IMR-90 (cell line): Measurements from ENCODE around the gene ARV1. TPM values are rescaled to one million over a fixed set of nuclear protein-coding genes. Genes with fewer than 3 reads are reported as not detected.
"Not testable (repeated sequence)": the region's sequence is repeated elsewhere in the genome, so short reads cannot be mapped to it uniquely, and the experiment has no call there.

Source experiments
- ATAC-seq: fragments of 200-7000 bp; cut with Tn5 transposase; 2 replicates; pipeline ENCODE4 v1.9.1; 2020; ENCODE audit warnings: low read depth, mild to moderate bottlenecking, moderate library complexity
- BruUV-seq: library from RNA; stranded (reverse); fragments of 400-500 nt; replicated peaks from 2 replicates; lab custom pipeline; 2021; lab: Mats Ljungman, UMichigan
- CTCF ChIA-PET: fragments of 300-600 bp; formaldehyde crosslinking; extraction: SDS; loops from one replicate; lab custom pipeline; 2021; ENCODE audit warnings: antibody characterized with exemption; lab: Yijun Ruan, JAX
- POLR2A ChIA-PET: fragments of 300-600 bp; sonication (Branson Sonifier 250); formaldehyde crosslinking; loops from one replicate; lab custom pipeline; 2022; ENCODE audit warnings: antibody characterized with exemption; ENCODE audit not compliant: unreplicated experiment; lab: Charles Lee
- DNase-seq: peaks from one replicate; pipeline ENCODE4 v3.0.0; 2013
- H2AFZ ChIP-seq: replicated peaks from 2 replicates; pipeline ENCODE3; 2013; ENCODE audit warnings: low read length, mild to moderate bottlenecking; ENCODE audit not compliant: poor library complexity
- H2AK5ac ChIP-seq: 2 replicates; pipeline ENCODE4 v1.6.1; 2013; ENCODE audit warnings: low read depth, low read length, inconsistent platforms
- H2AK9ac ChIP-seq: replicated peaks from 2 replicates; pipeline ENCODE3; 2013; ENCODE audit warnings: mild to moderate bottlenecking, low read depth, low read length, moderate library complexity; ENCODE audit not compliant: poor library complexity
- H2BK120ac ChIP-seq: 2 replicates; pipeline ENCODE4 v1.6.1; 2013; ENCODE audit warnings: low read depth, low read length, inconsistent platforms
- H2BK15ac ChIP-seq: 3 replicates; pipeline ENCODE4 v1.6.1; 2013; ENCODE audit warnings: low read depth, low read length, inconsistent platforms
- H2BK20ac ChIP-seq: 2 replicates; pipeline ENCODE4 v1.6.1; 2013; ENCODE audit warnings: low read depth, mild to moderate bottlenecking, inconsistent platforms, low read length, moderate library complexity
- H2BK5ac ChIP-seq: 2 replicates; pipeline ENCODE4 v1.6.1; 2013; ENCODE audit warnings: mild to moderate bottlenecking, low read depth, low read length, inconsistent platforms; ENCODE audit not compliant: poor library complexity, severe bottlenecking
- H3K14ac ChIP-seq: replicated peaks from 2 replicates; pipeline ENCODE4 v1.6.1; 2013; ENCODE audit warnings: low read depth, low read length, inconsistent platforms
- H3K18ac ChIP-seq: 2 replicates; pipeline ENCODE4 v1.6.1; 2013; ENCODE audit warnings: low read depth, low read length, control low read depth
- H3K23ac ChIP-seq: 2 replicates; pipeline ENCODE4 v1.6.1; 2013; ENCODE audit warnings: low read depth, low read length, inconsistent platforms
- H3K27ac ChIP-seq: 2 replicates; pipeline ENCODE4 v1.5.1; 2013; ENCODE audit warnings: mild to moderate bottlenecking, control low read depth, low read length; ENCODE audit not compliant: insufficient read depth
- H3K27me3 ChIP-seq: 2 replicates; pipeline ENCODE4 v1.6.1; 2013; ENCODE audit warnings: low read length; ENCODE audit not compliant: control insufficient read depth, insufficient read depth
- H3K36me3 ChIP-seq: 2 replicates; pipeline ENCODE4 v1.6.1; 2013; ENCODE audit warnings: low read length, mixed read lengths; ENCODE audit not compliant: control insufficient read depth, insufficient read depth
- H3K4ac ChIP-seq: 2 replicates; pipeline ENCODE4 v1.6.1; 2013; ENCODE audit warnings: low read depth, low read length, inconsistent platforms
- H3K4me1 ChIP-seq: 2 replicates; pipeline ENCODE4 v1.6.1; 2013; ENCODE audit warnings: low read length, mixed read lengths; ENCODE audit not compliant: control insufficient read depth, insufficient read depth
- H3K4me2 ChIP-seq: 2 replicates; pipeline ENCODE4 v1.6.1; 2013; ENCODE audit warnings: low read depth, mild to moderate bottlenecking, control low read depth, low read length, moderate library complexity
- H3K4me3 ChIP-seq: 2 replicates; pipeline ENCODE4 v1.5.1; 2013; ENCODE audit warnings: low read depth, mild to moderate bottlenecking, control low read depth, low read length, moderate library complexity; ENCODE audit not compliant: insufficient read depth
- H3K56ac ChIP-seq: 2 replicates; pipeline ENCODE4 v1.6.1; 2013; ENCODE audit warnings: low read length, inconsistent platforms; ENCODE audit not compliant: insufficient read depth; ENCODE audit errors: extremely low read depth
- H3K79me1 ChIP-seq, 2 experiments: 2 replicates each; pipeline ENCODE4 v1.6.1; 2013; ENCODE audit warnings: low read length in 2 of 2, inconsistent platforms in 1 of 2, low read depth in 1 of 2
- H3K9ac ChIP-seq: 2 replicates; pipeline ENCODE4 v1.6.1; 2013; ENCODE audit warnings: low read depth, low read length, control low read depth
- H3K9me1 ChIP-seq: 2 replicates; pipeline ENCODE4 v1.6.1; 2013; ENCODE audit warnings: low read length, inconsistent platforms; ENCODE audit not compliant: insufficient read depth
- H3K9me3 ChIP-seq: 2 replicates; pipeline ENCODE4 v1.6.1; 2013; ENCODE audit warnings: low read length; ENCODE audit not compliant: control insufficient read depth, insufficient read depth
- H4K20me1 ChIP-seq: 2 replicates; pipeline ENCODE4 v1.6.1; 2013; ENCODE audit warnings: low read length, inconsistent platforms; ENCODE audit not compliant: insufficient read depth
- H4K5ac ChIP-seq: 2 replicates; pipeline ENCODE4 v1.6.1; 2013; ENCODE audit warnings: mild to moderate bottlenecking, low read depth, low read length, control low read depth
- H4K8ac ChIP-seq, 2 experiments: 2 replicates each; pipeline ENCODE4 v1.6.1; 2013; ENCODE audit warnings: low read depth in 2 of 2, low read length in 2 of 2, control low read depth in 1 of 2, inconsistent platforms in 1 of 2
- H4K91ac ChIP-seq: 2 replicates; pipeline ENCODE4 v1.6.1; 2013; ENCODE audit warnings: low read depth, low read length, inconsistent platforms; ENCODE audit not compliant: insufficient read depth
- WGBS, 2 experiments: methylation state at CpG; one replicate each; pipeline versions ENCODE4 v1.1.5 to v1.1.7; 2013; ENCODE audit warnings: missing lambda C conversion rate in 2 of 2; ENCODE audit not compliant: insufficient read length in 1 of 2; ENCODE audit errors: extremely low coverage in 2 of 2; 5-methylcytosine and 5-hydroxymethylcytosine counted together
- dilution Hi-C: fragments of 300-500 bp; cut with HindIII; formaldehyde crosslinking; loops from one replicate; pipeline ENCODE4 v1.14.3; 2018; ENCODE audit warnings: low sequenced_read_pairs; ENCODE audit not compliant: unreplicated experiment
- in situ Hi-C: fragments of 300-500 bp; cut with MboI; formaldehyde crosslinking; loops from 3 replicates; pipeline ENCODE4 v1.14.3; 2019; ENCODE audit warnings: low sequenced_read_pairs, inconsistent platforms, mixed read lengths
- intact Hi-C: fragments of 100-400 bp; cut with micrococcal nuclease; formaldehyde crosslinking; loops from 2 replicates; pipeline ENCODE4 v1.10.0; 2022
- polyA plus RNA-seq, 3 experiments: library from polyadenylated mRNA; depleted of rRNA; stranded (reverse); fragments of >200 nt; gene quantifications; 2 replicates each; pipeline ENCODE4 v1.2.3, GENCODE V29; 2012; ENCODE audit warnings: low replicate concordance in 1 of 3
- total RNA-seq: library from RNA; depleted of rRNA; stranded (reverse); fragments of >200 nt; gene quantifications from 2 replicates; pipeline ENCODE4 v1.2.3, GENCODE V29; 2012

ARV1 gene
- total and polyA plus RNA-seq, 2 of the 4 experiments (the other 2 are of a cell fraction), result 19.0 to 22.9 TPM

GRCh38 chr1:231045921-231046729, 67.2 kb downstream of the ARV1 start:
- DNase-seq, H2BK20ac ChIP-seq, H3K9me3 ChIP-seq, H2BK15ac ChIP-seq, H2BK5ac ChIP-seq, H2AK9ac ChIP-seq, ATAC-seq, H3K36me3 ChIP-seq, H4K5ac ChIP-seq, H2AK5ac ChIP-seq, POLR2A ChIA-PET, H3K4me2 ChIP-seq, H2BK120ac ChIP-seq, H4K20me1 ChIP-seq, H3K56ac ChIP-seq, H3K27ac ChIP-seq, BruUV-seq, H3K4me1 ChIP-seq, CTCF ChIA-PET, H2AFZ ChIP-seq, H3K79me1 ChIP-seq, H3K9ac ChIP-seq, H4K8ac ChIP-seq, H3K4ac ChIP-seq, H4K91ac ChIP-seq, H3K4me3 ChIP-seq, H3K18ac ChIP-seq, H3K23ac ChIP-seq, in situ Hi-C loops, H3K14ac ChIP-seq, H3K9me1 ChIP-seq, dilution Hi-C loops: not testable (repeated sequence)
- intact Hi-C loops, result loop anchor here (5.0 kb wide), 1 partner anchor 156 kb away; no protein-coding TSS in a partner anchor
- WGBS, 2 experiments, result 75% methylated on average over 2 of the region's 10 CpGs; no CpG with 5 or more reads in 1 of the 2 experiments
- H3K27me3 ChIP-seq, result peaks cover 27% of the 10 kb centered on the region
